Adrenal gland (tissue), 12 donors: ENCODE measurements around the gene TMEM45B. TPM values are rescaled to one million over a fixed set of nuclear protein-coding genes. Genes with fewer than 3 reads are reported as not detected.
"Not testable (repeated sequence)": the region's sequence is repeated elsewhere in the genome, so short reads cannot be mapped to it uniquely, and the experiment has no call there.

Experiments used
- DNase-seq, 7 donors: peaks; one replicate each; pipeline ENCODE4 v3.0.0-alpha.2; 2019 to 2020
- H3K27ac ChIP-seq, 5 donors: fragments of 200-600 bp; sonication (generic) in 4 of 5; 1 replicate in 3 of 5; 2 replicates in 2 of 5; pipeline versions ENCODE4 v1.5.1 to v1.8.0; 2016 to 2020; ENCODE audit warnings: mild to moderate bottlenecking in 1 of 5
- H3K27me3 ChIP-seq: fragments of 200-600 bp; 2 replicates; pipeline ENCODE4 v1.8.0; 2021
- H3K36me3 ChIP-seq, 2 donors: fragments of 200-600 bp; replicated peaks in 1 of 2; 1 replicate in 1 of 2; 2 replicates in 1 of 2; pipeline versions ENCODE4 v1.5.1 to v1.8.0; 2018 to 2022
- H3K4me1 ChIP-seq, 2 donors: fragments of 200-600 bp; replicated peaks in 1 of 2; 1 replicate in 1 of 2; 2 replicates in 1 of 2; pipeline versions ENCODE4 v1.5.1 to v1.8.0; 2018 to 2021
- H3K4me3 ChIP-seq, 4 donors: fragments of 200-600 bp; sonication (generic) in 3 of 4; one replicate each; pipeline ENCODE4 v1.5.1; 2016 to 2018
- H3K9me3 ChIP-seq, 3 donors: fragments of 200-600 bp; sonication (generic) in 1 of 3; replicated peaks in 1 of 3; 1 replicate in 2 of 3; 2 replicates in 1 of 3; pipeline versions ENCODE4 v1.5.1 to v1.8.0; 2016 to 2021
- CTCF ChIP-seq, 6 experiments: fragments of 450-650 bp in 4 of 6; fragments of 200-600 bp in 2 of 6; sonication (generic) in 1 of 6; IDR thresholded peaks; 1 replicate in 5 of 6; 2 replicates in 1 of 6; pipeline versions ENCODE4 v1.5.1 to v1.8.0; 2016 to 2021; ENCODE audit warnings: antibody characterized with exemption in 6 of 6, mild to moderate bottlenecking in 2 of 6, moderate library complexity in 1 of 6
- POLR2A ChIP-seq, 2 donors: fragments of 450-650 bp; IDR thresholded peaks; one replicate each; pipeline ENCODE4 v1.6.1; 2017; ENCODE audit warnings: antibody characterized with exemption in 2 of 2, mild to moderate bottlenecking in 2 of 2, moderate library complexity in 1 of 2
- WGBS, 4 donors: extraction: QIAGEN DNeasy Blood & Tissue Kit in 2 of 4; methylation state at CpG; one replicate each; pipeline versions ENCODE4 v1.1.5 to v1.1.7; 2013 to 2017; 5-methylcytosine and 5-hydroxymethylcytosine counted together
- intact Hi-C, 2 donors: fragments of 100-400 bp; cut with DNase I; formaldehyde crosslinking; loops; one replicate each; pipeline versions ENCODE4 v1.14.1 to v1.15.0; 2022 to 2023
- polyA plus RNA-seq, 3 donors: library from polyadenylated mRNA; stranded (reverse); fragments of 200-250 nt in 2 of 3; fragments of 350-450 nt in 1 of 3; fragmentation: Illumina TruSeq in 1 of 3; extraction: RNeasy Lipid Tissue Mini Kit (QIAGEN cat#74804) in 1 of 3; gene quantifications; one replicate each; pipeline ENCODE4 v1.2.3, GENCODE V29; 2013 to 2014
- total RNA-seq, 9 donors: library from RNA; depleted of rRNA in 4 of 9; stranded (reverse); fragments of >200 nt in 4 of 9; fragments of 120-200 nt in 1 of 9; fragmentation: NEBNext Ultra II Directional in 1 of 9; extraction: Animal tissue kit (Norgen Biotek cat#: 25700) in 1 of 9; gene quantifications; one replicate each; pipeline versions ENCODE4 v1.1.0 to v1.2.4, GENCODE V29; 2013 to 2023
- donor health status: healthy with polysubstance abuse.
- donor health status: Bipolar disorder and iron deficiency.
- donor health status: DM: yes; HTN: yes; CAD: no.
- donor health status: DM: no; HTN: no; CAD: no.
- donor health status: DM: no; HTN: no; CAD: no.
- donor health status: DM: yes; HTN: yes; CAD: no.

Gene TMEM45B
- total and polyA plus RNA-seq, 12 donors, result 0.06 to 3.2 (median 0.53) TPM; not detected in 4

GRCh38 chr11:129768356-129768755 is 47.3 kb upstream of the TMEM45B start:
- TF ChIP-seq CTCF (IDR thresholded peaks at IDR 0.05), result no peak
- TF ChIP-seq POLR2A (IDR thresholded peaks at IDR 0.05), result no peak
- 70 to 90% (median 81%) methylated on average over 1 of the region's 1 CpG for WGBS, 4 donors
- H3K27me3 ChIP-seq, result no peaks in the 10 kb centered on the region
- intact Hi-C loops, result no loop called here
- no peak overlapping the region for H3K4me3 ChIP-seq
- H3K9me3 ChIP-seq, result peaks cover 0 to 4% (median 0%) of the 10 kb centered on the region in 3 donors
- no peak overlapping the region for H3K27ac ChIP-seq
- no peaks in the 10 kb centered on the region for H3K36me3 ChIP-seq
- DNase-seq, result no peak
- H3K4me1 ChIP-seq, result no peaks in the 10 kb centered on the region

- no peak for TF ChIP-seq CTCF (IDR thresholded peaks at IDR 0.05)
- no peak for TF ChIP-seq POLR2A (IDR thresholded peaks at IDR 0.05)
- Histone ChIP-seq H3K9me3 (peaks cover 0 to 4% (median 0%) of the 10 kb centered on the region in 3 donors), H3K27ac (no peak overlapping the region), H3K4me3 (no peak overlapping the region), H3K4me1 (no peaks in the 10 kb centered on the region), H3K36me3 (no peaks in the 10 kb centered on the region), H3K27me3 (no peaks in the 10 kb centered on the region)
- intact Hi-C loops, result no loop called here
- DNase-seq, result no peak
Measured at GRCh38 chr11:129769059-129769458, 46.6 kb upstream of the TMEM45B start.

GRCh38 chr11:129770993-129771392 is 44.7 kb upstream of the TMEM45B start:
- 53 to 65% (median 56%) methylated on average over 1 of the region's 1 CpG for WGBS, 4 donors
- intact Hi-C loops, result no loop called here

GRCh38 chr11:129771456-129771855 is 44.2 kb upstream of the TMEM45B start:
- H3K27me3 ChIP-seq, H3K27ac ChIP-seq, H3K9me3 ChIP-seq, DNase-seq, H3K4me1 ChIP-seq, H3K4me3 ChIP-seq, intact Hi-C loops, H3K36me3 ChIP-seq: not testable (repeated sequence)
- 70 to 89% (median 80%) methylated on average over 1 of the region's 1 CpG for WGBS, 4 donors

More at GRCh38 chr11:129770993-129771392, 44.7 kb upstream of the TMEM45B start:
- no peaks in the 10 kb centered on the region for H3K4me1 ChIP-seq
- H3K9me3 ChIP-seq, result peaks cover 0 to 4% (median 0%) of the 10 kb centered on the region in 3 donors
- H3K4me3 ChIP-seq, result no peak overlapping the region
- no peak overlapping the region for H3K27ac ChIP-seq
- no peaks in the 10 kb centered on the region for H3K36me3 ChIP-seq
- no peaks in the 10 kb centered on the region for H3K27me3 ChIP-seq
- TF ChIP-seq POLR2A (IDR thresholded peaks at IDR 0.05), result no peak
- no peak for TF ChIP-seq CTCF (IDR thresholded peaks at IDR 0.05)
- no peak for DNase-seq

- intact Hi-C loops, result no loop called here
Measured at GRCh38 chr11:129778877-129779276, 36.8 kb upstream of the TMEM45B start.

More at GRCh38 chr11:129778877-129779276, 36.8 kb upstream of the TMEM45B start:
- H3K27me3 ChIP-seq, result no peaks in the 10 kb centered on the region
- H3K4me1 ChIP-seq, result no peaks in the 10 kb centered on the region
- H3K9me3 ChIP-seq, result no peaks in the 10 kb centered on the region
- no peak for TF ChIP-seq CTCF (IDR thresholded peaks at IDR 0.05)
- no peak for TF ChIP-seq POLR2A (IDR thresholded peaks at IDR 0.05)
- H3K27ac ChIP-seq, result no peak overlapping the region
- no peaks in the 10 kb centered on the region for H3K36me3 ChIP-seq
- DNase-seq, result no peak
- 59 to 83% (median 71%) methylated on average over 2 to 5 of the region's 5 CpGs for WGBS, 4 donors
- H3K4me3 ChIP-seq, result no peak overlapping the region
